A549 (cell line): Measurements from ENCODE around the gene RIMKLA. TPM values are rescaled to one million over a fixed set of nuclear protein-coding genes. Genes with fewer than 3 reads are reported as not detected.

Source experiments
- ATAC-seq, 2 experiments: fragments of 200-7000 bp in 1 of 2; fragments of >200 bp in 1 of 2; cut with Nextera tagmentation in 1 of 2; cut with Tn5 transposase in 1 of 2; 3 replicates each; pipeline versions ENCODE4 v1.8.0 to v1.9.1; 2018 to 2020; ENCODE audit warnings: mild to moderate bottlenecking in 1 of 2, moderate library complexity in 1 of 2
- CTCF ChIA-PET: fragments of 300-600 bp; sonication (Branson Sonifier 250); formaldehyde crosslinking; extraction: SDS; loops from one replicate; lab custom pipeline; 2021; ENCODE audit warnings: antibody characterized with exemption, inconsistent platforms; lab: Yijun Ruan, JAX
- POLR2A ChIA-PET: fragments of 350-600 bp; formaldehyde crosslinking; extraction: SDS; loops from one replicate; lab custom pipeline; 2021; ENCODE audit warnings: antibody characterized with exemption, inconsistent platforms; lab: Yijun Ruan, JAX
- DNase-seq, 2 experiments: peaks; one replicate each; pipeline versions ENCODE4 v3.0.0 to v3.0.0-alpha.2; 2011 to 2016; ENCODE audit warnings: low read depth in 1 of 2, low spot score in 1 of 2
- FAIRE-seq: peaks from 2 replicates; lab custom pipeline; 2011; peaks lifted over from hg19 to GRCh38; lab: Jason Lieb, UNC
- H3K27ac ChIP-seq, 2 experiments: fragments of >200 bp; sonication (Bioruptor Twin); formaldehyde crosslinking; 3 replicates each; pipeline ENCODE4 v1.5.1; 2016 to 2017
- H3K4me1 ChIP-seq: fragments of >200 bp; sonication (Bioruptor Twin); formaldehyde crosslinking; 3 replicates; pipeline ENCODE4 v1.6.1; 2016
- H3K4me2 ChIP-seq: fragments of >200 bp; sonication (Bioruptor Twin); formaldehyde crosslinking; 3 replicates; pipeline ENCODE4 v1.6.1; 2016
- H3K4me3 ChIP-seq: fragments of >200 bp; sonication (Bioruptor Twin); formaldehyde crosslinking; 3 replicates; pipeline ENCODE4 v1.5.1; 2016
- H3K9me3 ChIP-seq: fragments of >200 bp; sonication (Bioruptor Twin); formaldehyde crosslinking; 3 replicates; pipeline ENCODE4 v1.6.1; 2016
- CBX2 ChIP-seq: fragments of 200-600 bp; sonication (generic); IDR thresholded peaks from 2 replicates; pipeline ENCODE4 v1.6.1; 2016; ENCODE audit warnings: low read depth, mild to moderate bottlenecking, borderline replicate concordance
- CEBPB ChIP-seq, 2 experiments: fragments of >200 bp in 1 of 2; sonication (Bioruptor Twin) in 1 of 2; formaldehyde crosslinking in 1 of 2; IDR thresholded peaks; 2 replicates each; pipeline ENCODE4 v1.6.1; 2012 to 2016
- EHF ChIP-seq: fragments of 250-450 bp; sonication (Bioruptor Pico); IDR thresholded peaks from 2 replicates; pipeline ENCODE4 v1.5.0; 2020; ENCODE audit warnings: mild to moderate bottlenecking
- FOXS1 ChIP-seq: fragments of 250-450 bp; sonication (Bioruptor Pico); IDR thresholded peaks from 2 replicates; pipeline ENCODE4 v1.5.0; 2020; ENCODE audit warnings: mild to moderate bottlenecking, moderate library complexity
- HDAC2 ChIP-seq: fragments of 200-600 bp; sonication (generic); IDR thresholded peaks from 2 replicates; pipeline ENCODE4 v1.6.1; 2016
- HES2 ChIP-seq: fragments of >200 bp; sonication (Bioruptor Twin); formaldehyde crosslinking; IDR thresholded peaks from 2 replicates; pipeline ENCODE4 v1.6.1; 2016
- HOXA7 ChIP-seq: fragments of 250-450 bp; sonication (Bioruptor Pico); IDR thresholded peaks from 2 replicates; pipeline ENCODE4 v1.5.0; 2020; ENCODE audit warnings: mild to moderate bottlenecking, moderate library complexity
- MAX ChIP-seq: IDR thresholded peaks from 2 replicates; pipeline ENCODE4 v1.6.1; 2012
- NPAS2 ChIP-seq: fragments of 250-450 bp; sonication (Bioruptor Pico); IDR thresholded peaks from 2 replicates; pipeline ENCODE4 v1.8.0; 2022; ENCODE audit warnings: mild to moderate bottlenecking, moderate library complexity, borderline replicate concordance
- POLR2A ChIP-seq: IDR thresholded peaks from 2 replicates; pipeline ENCODE4 v1.6.1; 2012; ENCODE audit warnings: mild to moderate bottlenecking, low read length
- POLR2AphosphoS2 ChIP-seq: conservative IDR thresholded peaks from 2 replicates; pipeline ENCODE4 v1.6.1; 2012; ENCODE audit warnings: low read length, improper control_type of control experiment, inconsistent platforms
- RARB ChIP-seq: fragments of 250-450 bp; sonication (Bioruptor Pico); IDR thresholded peaks from 2 replicates; pipeline ENCODE4 v1.8.0; 2021; ENCODE audit warnings: mild to moderate bottlenecking, moderate library complexity
- SMC3 ChIP-seq: fragments of >200 bp; sonication (Bioruptor Twin); formaldehyde crosslinking; IDR thresholded peaks from 3 replicates; pipeline ENCODE4 v1.6.1; 2018; ENCODE audit warnings: inconsistent platforms
- WGBS: methylation state at CpG from one replicate; pipeline ENCODE4 v1.1.6; 2017; ENCODE audit errors: missing lambda C conversion rate; 5-methylcytosine and 5-hydroxymethylcytosine counted together
- polyA minus RNA-seq: library from RNA; depleted of rRNA, polyadenylated mRNA; stranded (reverse); fragments of >200 nt; gene quantifications from 2 replicates; pipeline ENCODE4 v1.2.3, GENCODE V29; 2011; rRNA and poly(A)+ RNA removed
- polyA plus RNA-seq, 4 experiments: library from polyadenylated mRNA; depleted of rRNA in 3 of 4; stranded (reverse); fragments of >200 nt; fragmentation: RNase III in 1 of 4; extraction: RNeasy Plus Mini Kit Qiagen cat#74134 plus additional on column Dnase treatment in 1 of 4; gene quantifications; 2 replicates in 3 of 4; 3 replicates in 1 of 4; pipeline ENCODE4 v1.2.3, GENCODE V29; 2011 to 2017
- TF ChIP-seq, protein P1 (sequence below): fragments of 250-450 bp; sonication (Bioruptor Pico); IDR thresholded peaks from 2 replicates; pipeline ENCODE4 v1.5.0; 2020; ENCODE audit warnings: low read depth, mild to moderate bottlenecking, moderate library complexity
- TF ChIP-seq, protein P2 (sequence below): fragments of 150-350 bp; IDR thresholded peaks from 2 replicates; pipeline ENCODE4 v1.6.1; 2014; ENCODE audit warnings: low read depth, mild to moderate bottlenecking, low read length

RIMKLA gene, protein sequence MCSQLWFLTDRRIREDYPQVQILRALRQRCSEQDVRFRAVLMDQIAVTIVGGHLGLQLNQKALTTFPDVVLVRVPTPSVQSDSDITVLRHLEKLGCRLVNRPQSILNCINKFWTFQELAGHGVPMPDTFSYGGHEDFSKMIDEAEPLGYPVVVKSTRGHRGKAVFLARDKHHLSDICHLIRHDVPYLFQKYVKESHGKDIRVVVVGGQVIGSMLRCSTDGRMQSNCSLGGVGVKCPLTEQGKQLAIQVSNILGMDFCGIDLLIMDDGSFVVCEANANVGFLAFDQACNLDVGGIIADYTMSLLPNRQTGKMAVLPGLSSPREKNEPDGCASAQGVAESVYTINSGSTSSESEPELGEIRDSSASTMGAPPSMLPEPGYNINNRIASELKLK
- polyA plus RNA-seq (2011; rRNA removed) (1.7 and 2.4 TPM in 2 replicates), polyA plus RNA-seq (2017; fragmentation: RNase III; extraction: RNeasy Plus Mini Kit Qiagen cat#74134 plus additional on column Dnase treatment) (0.35 to 0.59 TPM (median 0.42 TPM) in 3 replicates), polyA minus RNA-seq (1.9 and 3.0 TPM in 2 replicates)
- polyA plus RNA-seq (2012; cell fraction: cytosol; rRNA removed) = 0.61 and 0.71 TPM in 2 replicates
- polyA plus RNA-seq (2012; cell fraction: nucleus; rRNA removed) = 0.35 and 0.44 TPM in 2 replicates

DNA sequence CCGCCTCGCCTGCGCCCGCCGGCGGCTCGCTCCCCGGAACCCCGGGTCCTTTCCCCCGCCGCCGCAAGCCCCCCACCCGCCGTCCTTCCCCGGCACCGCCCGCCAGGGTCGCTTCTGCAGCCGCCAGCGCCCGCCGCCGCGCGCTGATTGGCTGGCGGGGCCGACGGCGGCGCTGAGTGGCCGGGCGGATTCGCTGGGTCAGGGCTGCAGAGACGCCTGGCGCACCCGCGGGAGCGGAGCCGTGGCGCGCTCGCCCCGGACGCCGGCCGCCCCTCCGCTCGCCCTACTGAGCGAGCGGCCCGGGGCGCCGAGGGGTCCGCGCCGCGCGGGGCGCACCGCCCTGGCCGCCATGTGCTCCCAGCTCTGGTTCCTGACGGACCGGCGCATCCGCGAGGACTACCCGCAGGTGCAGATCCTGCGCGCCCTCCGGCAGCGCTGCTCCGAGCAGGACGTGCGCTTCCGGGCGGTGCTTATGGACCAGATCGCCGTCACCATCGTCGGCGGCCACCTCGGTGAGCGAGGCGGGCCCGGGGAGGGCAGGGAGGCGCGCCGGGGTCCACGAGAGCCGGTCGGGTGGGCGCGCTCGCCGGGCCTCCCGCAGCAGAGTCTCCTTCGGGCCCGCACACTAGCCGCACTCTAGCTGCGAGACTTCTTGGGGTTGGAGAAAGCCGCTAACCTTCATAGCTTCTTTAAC lies at the start of gene RIMKLA:
RIMKLA (plus strand) TSS at position 207 of the 694 bp plus-strand sequence; CDS start at position 350, 143 bp downstream.
- CTCF ChIA-PET = no interaction called here
- no peaks in the 10 kb centered on the region for H3K9me3 ChIP-seq
- peaks cover 12% of the 10 kb centered on the region for H3K4me1 ChIP-seq
- 11% methylated on average over 17 of the region's 101 CpGs for WGBS
- ATAC-seq = peak; percentile 95 to 97
- FAIRE-seq = no peak
- peak within 1 kb of the TSS; percentile 92 for H3K4me2 ChIP-seq
- POLR2A ChIA-PET = no interaction called here
- TF ChIP-seq MAX = 0 out of 2 replicates have a peak, but pooled peaks have one; percentile 21
- no peak for TF ChIP-seq POLR2AphosphoS2
- TF ChIP-seq HDAC2 = no peak
- TF ChIP-seq CBX2 = no peak
- TF ChIP-seq, protein P1, sequence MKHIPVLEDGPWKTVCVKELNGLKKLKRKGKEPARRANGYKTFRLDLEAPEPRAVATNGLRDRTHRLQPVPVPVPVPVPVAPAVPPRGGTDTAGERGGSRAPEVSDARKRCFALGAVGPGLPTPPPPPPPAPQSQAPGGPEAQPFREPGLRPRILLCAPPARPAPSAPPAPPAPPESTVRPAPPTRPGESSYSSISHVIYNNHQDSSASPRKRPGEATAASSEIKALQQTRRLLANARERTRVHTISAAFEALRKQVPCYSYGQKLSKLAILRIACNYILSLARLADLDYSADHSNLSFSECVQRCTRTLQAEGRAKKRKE (CRISPR knock-in tag) = no peak
- TF ChIP-seq HOXA7 (CRISPR knock-in tag) = no peak
- peak; percentile 48 for TF ChIP-seq POLR2A
- TF ChIP-seq NPAS2 (CRISPR knock-in tag) = no peak
- H3K4me3 ChIP-seq = peak within 1 kb of the TSS; percentile 59
- DNase-seq = peak; percentile 44 to 70
- peak within 1 kb of the TSS; percentile 24 to 73; a peak in 5 of 6 replicates for H3K27ac ChIP-seq

DNA sequence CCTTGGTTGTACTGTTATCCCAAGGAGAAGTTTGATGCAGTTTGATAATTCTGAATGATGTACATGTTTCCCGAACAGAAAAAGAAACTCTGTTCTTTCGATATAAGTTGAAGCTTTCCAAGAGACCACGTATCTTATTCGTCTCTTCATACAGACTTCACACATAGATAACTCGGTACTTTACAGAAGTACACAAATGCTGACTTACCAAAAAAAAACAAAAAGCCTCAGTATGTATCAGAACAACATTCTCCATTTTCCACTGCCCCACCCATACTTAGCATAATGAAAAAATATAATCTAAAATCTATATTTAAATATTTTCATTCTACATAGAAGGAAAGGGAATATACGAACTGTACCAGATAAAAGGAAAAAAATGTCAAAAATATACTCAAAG lies 47.7 kb upstream of the RIMKLA start:
- Histone ChIP-seq H3K4me2 (peak overlapping the region; percentile 87; the same call in 2 of the 3 replicates), H3K4me1 (peaks cover 31% of the 10 kb centered on the region), H3K9me3 (no peaks in the 10 kb centered on the region)
- ChIA-PET CTCF (interaction anchor here (0.6 to 1.0 kb wide), 2 partner anchors 54 to 160 kb away, joined by 3 read pairs; no protein-coding TSS in a partner anchor), POLR2A (no interaction called here)
- no peak for DNase-seq
- TF ChIP-seq CEBPB (IDR thresholded peaks at IDR 0.05) = no peak
- TF ChIP-seq, all 56 proteins: peak for 0
- ATAC-seq (no peak), FAIRE-seq (no peak)
- H3K4me3 ChIP-seq = no peak overlapping the region
- no peak overlapping the region for H3K27ac ChIP-seq
- WGBS = 85% methylated on average over 6 of the region's 6 CpGs

- peaks cover 34% of the 10 kb centered on the region for H3K4me1 ChIP-seq
- no peak for FAIRE-seq
- H3K4me3 ChIP-seq = peak overlapping the region; percentile 96
- CTCF ChIA-PET = interaction anchor here (1.2 to 1.8 kb wide), 2 partner anchors 52 to 160 kb away, joined by 4 to 10 read pairs; no protein-coding TSS in a partner anchor
- H3K9me3 ChIP-seq = no peaks in the 10 kb centered on the region
- TF ChIP-seq SMC3 (no peak), RARB (no peak), HES2 (no peak), FOXS1 (CRISPR knock-in tag) (no peak), HOXA7 (CRISPR knock-in tag) (no peak), EHF (no peak)
- TF ChIP-seq, protein P2, sequence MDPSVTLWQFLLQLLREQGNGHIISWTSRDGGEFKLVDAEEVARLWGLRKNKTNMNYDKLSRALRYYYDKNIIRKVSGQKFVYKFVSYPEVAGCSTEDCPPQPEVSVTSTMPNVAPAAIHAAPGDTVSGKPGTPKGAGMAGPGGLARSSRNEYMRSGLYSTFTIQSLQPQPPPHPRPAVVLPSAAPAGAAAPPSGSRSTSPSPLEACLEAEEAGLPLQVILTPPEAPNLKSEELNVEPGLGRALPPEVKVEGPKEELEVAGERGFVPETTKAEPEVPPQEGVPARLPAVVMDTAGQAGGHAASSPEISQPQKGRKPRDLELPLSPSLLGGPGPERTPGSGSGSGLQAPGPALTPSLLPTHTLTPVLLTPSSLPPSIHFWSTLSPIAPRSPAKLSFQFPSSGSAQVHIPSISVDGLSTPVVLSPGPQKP = no peak
- TF ChIP-seq, all 56 proteins: peak for 0
- 18% methylated on average over 6 of the region's 6 CpGs for WGBS
- DNase-seq = no peak
- Histone ChIP-seq H3K27ac (peak overlapping the region; percentile 99 to 100), H3K4me2 (peak overlapping the region; percentile 87)
- no peak for ATAC-seq
- POLR2A ChIA-PET = interaction anchor here (0.5 kb wide), 2 partner anchors 13 to 54 kb away, joined by 3 to 4 read pairs; no protein-coding TSS in a partner anchor
These were observed 46.8 kb upstream of the RIMKLA start for GRCh38 chr1:42333662-42334239.
